Neural crest cell (in vitro differentiated cells): ENCODE data around the gene STMN3. TPM values are rescaled to one million over a fixed set of nuclear protein-coding genes. Genes with fewer than 3 reads are reported as not detected.
"Not testable (repeated sequence)": the region's sequence is repeated elsewhere in the genome, so short reads cannot be mapped to it uniquely, and the experiment has no call there.

ENCODE experiments used
- DNase-seq: peaks from one replicate; pipeline ENCODE4 v3.0.0; 2021; ENCODE audit warnings: low read depth, mixed read lengths, low spot score
- H3K27ac Mint-ChIP-seq: one replicate; pipeline ENCODE4 v1.8.0; 2021; ENCODE audit warnings: mild to moderate bottlenecking, mixed read lengths; ENCODE audit not compliant: unreplicated experiment
- H3K27me3 Mint-ChIP-seq: 2 replicates; pipeline ENCODE4 v1.8.0; 2021; ENCODE audit warnings: low read depth, mild to moderate bottlenecking, mixed read lengths
- H3K36me3 Mint-ChIP-seq: 2 replicates; pipeline ENCODE4 v1.8.0; 2021; ENCODE audit warnings: low read depth, mild to moderate bottlenecking, mixed read lengths
- H3K4me1 Mint-ChIP-seq: 2 replicates; pipeline ENCODE4 v1.8.0; 2021; ENCODE audit warnings: mixed read lengths
- H3K4me3 Mint-ChIP-seq: one replicate; pipeline ENCODE4 v1.8.0; 2021; ENCODE audit warnings: mild to moderate bottlenecking, mixed read lengths
- H3K9me3 Mint-ChIP-seq: 2 replicates; pipeline ENCODE4 v1.8.0; 2021; ENCODE audit warnings: mixed read lengths
- total RNA-seq: library from RNA; stranded (reverse); gene quantifications from 2 replicates; pipeline ENCODE4 v1.2.1, GENCODE V29; 2021
- TF ChIP-seq, protein P1 (sequence below): fragments of 200-600 bp; sonication (generic); conservative IDR thresholded peaks from 2 replicates; pipeline ENCODE4 v1.5.0; 2021; ENCODE audit warnings: antibody characterized with exemption, mild to moderate bottlenecking

Gene STMN3
- total RNA-seq, 1 donor from 2014 or later: 101 TPM

DNA sequence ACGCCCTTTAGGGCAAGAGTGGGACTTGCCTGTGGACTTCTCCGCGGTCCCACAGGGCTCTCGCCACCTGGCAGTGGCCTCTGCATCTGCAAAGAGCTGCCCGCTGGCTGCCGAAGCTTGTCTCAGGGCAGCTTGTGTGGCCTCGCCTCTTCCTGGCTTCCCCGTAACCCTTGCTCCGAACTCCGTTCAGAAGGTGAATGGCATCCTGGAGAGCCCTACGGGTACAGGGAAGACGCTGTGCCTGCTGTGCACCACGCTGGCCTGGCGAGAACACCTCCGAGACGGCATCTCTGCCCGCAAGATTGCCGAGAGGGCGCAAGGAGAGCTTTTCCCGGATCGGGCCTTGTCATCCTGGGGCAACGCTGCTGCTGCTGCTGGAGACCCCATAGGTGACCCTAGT, 7.9 kb upstream of the STMN3 start:
- Mint-ChIP-seq H3K4me1 (peaks cover 23% of the 10 kb centered on the region), H3K27me3 (no peaks in the 10 kb centered on the region), H3K27ac (no peak overlapping the region), H3K36me3 (no peaks in the 10 kb centered on the region), H3K4me3 (no peak overlapping the region), H3K9me3 (no peaks in the 10 kb centered on the region)
- TF ChIP-seq, protein P1, sequence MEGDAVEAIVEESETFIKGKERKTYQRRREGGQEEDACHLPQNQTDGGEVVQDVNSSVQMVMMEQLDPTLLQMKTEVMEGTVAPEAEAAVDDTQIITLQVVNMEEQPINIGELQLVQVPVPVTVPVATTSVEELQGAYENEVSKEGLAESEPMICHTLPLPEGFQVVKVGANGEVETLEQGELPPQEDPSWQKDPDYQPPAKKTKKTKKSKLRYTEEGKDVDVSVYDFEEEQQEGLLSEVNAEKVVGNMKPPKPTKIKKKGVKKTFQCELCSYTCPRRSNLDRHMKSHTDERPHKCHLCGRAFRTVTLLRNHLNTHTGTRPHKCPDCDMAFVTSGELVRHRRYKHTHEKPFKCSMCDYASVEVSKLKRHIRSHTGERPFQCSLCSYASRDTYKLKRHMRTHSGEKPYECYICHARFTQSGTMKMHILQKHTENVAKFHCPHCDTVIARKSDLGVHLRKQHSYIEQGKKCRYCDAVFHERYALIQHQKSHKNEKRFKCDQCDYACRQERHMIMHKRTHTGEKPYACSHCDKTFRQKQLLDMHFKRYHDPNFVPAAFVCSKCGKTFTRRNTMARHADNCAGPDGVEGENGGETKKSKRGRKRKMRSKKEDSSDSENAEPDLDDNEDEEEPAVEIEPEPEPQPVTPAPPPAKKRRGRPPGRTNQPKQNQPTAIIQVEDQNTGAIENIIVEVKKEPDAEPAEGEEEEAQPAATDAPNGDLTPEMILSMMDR: no peak
- no peak for DNase-seq

DNA sequence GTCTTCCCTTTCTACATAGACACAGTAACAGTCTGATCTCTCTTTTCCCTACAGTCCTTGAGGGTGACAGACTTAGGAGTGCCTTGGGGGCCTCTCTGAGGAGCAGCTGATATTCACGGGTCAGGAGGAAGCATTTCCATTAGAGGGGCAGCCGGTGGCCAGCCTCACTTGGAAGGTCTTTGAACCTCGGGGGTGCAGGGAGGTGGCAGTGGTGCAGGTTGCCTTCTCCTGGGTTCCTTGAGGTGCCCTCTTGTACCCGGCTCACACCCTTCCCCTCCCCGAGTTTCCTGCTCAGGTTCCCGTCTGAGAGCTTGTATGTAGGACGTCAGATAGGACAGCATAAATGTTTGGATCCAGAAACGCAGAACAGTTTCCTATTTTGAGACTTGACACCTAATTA, 7.4 kb upstream of the STMN3 start:
- Mint-ChIP-seq H3K4me3 (peak overlapping the region; percentile 96), H3K9me3 (no peaks in the 10 kb centered on the region), H3K27me3 (no peaks in the 10 kb centered on the region), H3K36me3 (no peaks in the 10 kb centered on the region), H3K4me1 (peaks cover 23% of the 10 kb centered on the region), H3K27ac (no peak overlapping the region)
- DNase-seq: no peak
- TF ChIP-seq, protein P1: no peak

DNA sequence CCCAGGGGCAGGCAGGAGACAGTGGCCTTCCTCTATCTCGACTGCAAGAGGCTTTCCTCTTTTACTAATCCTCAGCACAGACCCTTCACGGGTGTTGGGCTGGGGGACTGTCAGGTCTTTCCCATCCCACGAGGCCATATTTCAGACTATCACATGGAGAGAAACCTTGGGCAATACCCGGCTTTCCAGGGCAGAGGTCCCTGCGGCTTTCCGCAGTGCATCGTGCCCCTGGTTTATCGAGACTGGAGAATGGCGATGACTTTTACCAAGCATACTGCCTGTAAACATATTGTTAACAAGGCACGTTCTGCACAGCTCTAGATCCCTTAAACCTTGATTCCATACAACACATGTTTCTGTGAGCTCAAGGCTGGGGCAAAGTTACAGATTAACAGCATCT, 7.0 kb upstream of the STMN3 start:
- not testable (repeated sequence) for H3K27ac Mint-ChIP-seq, H3K27me3 Mint-ChIP-seq, H3K9me3 Mint-ChIP-seq, H3K36me3 Mint-ChIP-seq, DNase-seq
- Mint-ChIP-seq H3K4me1 (peaks cover 23% of the 10 kb centered on the region), H3K4me3 (peak overlapping the region; percentile 96)

DNA sequence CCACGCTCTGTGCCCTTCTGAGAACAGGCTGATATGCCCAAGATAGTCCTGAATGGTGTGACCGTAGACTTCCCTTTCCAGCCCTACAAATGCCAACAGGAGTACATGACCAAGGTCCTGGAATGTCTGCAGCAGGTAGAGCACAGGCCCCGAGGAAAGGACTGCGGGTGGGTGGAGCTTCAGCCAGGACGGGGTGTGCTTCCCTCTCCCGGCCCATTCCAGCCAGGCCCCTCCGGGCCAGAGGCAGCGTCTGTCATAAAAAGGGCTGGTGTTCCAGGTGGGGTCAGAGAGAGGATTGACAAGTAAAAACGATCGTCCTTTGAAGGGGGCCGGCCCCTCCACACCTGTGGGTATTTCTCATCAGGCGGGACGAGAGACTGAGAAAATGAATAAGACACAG, 6.1 kb upstream of the STMN3 start:
- Mint-ChIP-seq H3K4me1 (peaks cover 28% of the 10 kb centered on the region), H3K36me3 (no peaks in the 10 kb centered on the region), H3K9me3 (no peaks in the 10 kb centered on the region), H3K27ac (no peak overlapping the region), H3K4me3 (peak overlapping the region; percentile 96), H3K27me3 (no peaks in the 10 kb centered on the region)
- DNase-seq: no peak
- TF ChIP-seq, protein P1: no peak

DNA sequence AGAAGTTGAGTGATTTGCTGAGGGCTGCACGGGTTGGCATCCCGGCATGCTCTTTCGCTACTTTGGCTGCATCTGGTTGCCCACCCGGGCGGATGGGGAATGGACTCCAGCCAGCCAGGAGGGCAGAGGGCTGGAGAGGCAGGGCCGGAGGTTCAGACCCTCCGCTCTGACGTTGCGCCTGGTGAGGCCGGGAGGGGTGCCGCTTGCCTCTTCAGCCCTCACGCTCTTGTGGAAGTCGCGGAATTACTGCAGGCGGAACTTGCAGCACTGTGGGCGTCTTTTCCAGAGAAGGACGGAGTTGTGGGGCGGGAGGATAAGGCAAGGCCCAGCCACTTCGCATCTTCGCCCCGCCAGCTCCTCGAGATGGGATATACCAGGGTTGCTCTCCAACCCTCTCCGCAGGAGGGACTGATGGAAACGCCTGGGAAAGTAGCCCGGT, 5.5 kb upstream of the STMN3 start:
- H3K4me1 Mint-ChIP-seq: peaks cover 34% of the 10 kb centered on the region
- no peaks in the 10 kb centered on the region for H3K27me3 Mint-ChIP-seq
- TF ChIP-seq, protein P1: no peak
- peak overlapping the region; percentile 64 for H3K27ac Mint-ChIP-seq
- H3K9me3 Mint-ChIP-seq: no peaks in the 10 kb centered on the region
- peak overlapping the region; percentile 96 for H3K4me3 Mint-ChIP-seq
- H3K36me3 Mint-ChIP-seq: no peaks in the 10 kb centered on the region
- no peak for DNase-seq

DNA sequence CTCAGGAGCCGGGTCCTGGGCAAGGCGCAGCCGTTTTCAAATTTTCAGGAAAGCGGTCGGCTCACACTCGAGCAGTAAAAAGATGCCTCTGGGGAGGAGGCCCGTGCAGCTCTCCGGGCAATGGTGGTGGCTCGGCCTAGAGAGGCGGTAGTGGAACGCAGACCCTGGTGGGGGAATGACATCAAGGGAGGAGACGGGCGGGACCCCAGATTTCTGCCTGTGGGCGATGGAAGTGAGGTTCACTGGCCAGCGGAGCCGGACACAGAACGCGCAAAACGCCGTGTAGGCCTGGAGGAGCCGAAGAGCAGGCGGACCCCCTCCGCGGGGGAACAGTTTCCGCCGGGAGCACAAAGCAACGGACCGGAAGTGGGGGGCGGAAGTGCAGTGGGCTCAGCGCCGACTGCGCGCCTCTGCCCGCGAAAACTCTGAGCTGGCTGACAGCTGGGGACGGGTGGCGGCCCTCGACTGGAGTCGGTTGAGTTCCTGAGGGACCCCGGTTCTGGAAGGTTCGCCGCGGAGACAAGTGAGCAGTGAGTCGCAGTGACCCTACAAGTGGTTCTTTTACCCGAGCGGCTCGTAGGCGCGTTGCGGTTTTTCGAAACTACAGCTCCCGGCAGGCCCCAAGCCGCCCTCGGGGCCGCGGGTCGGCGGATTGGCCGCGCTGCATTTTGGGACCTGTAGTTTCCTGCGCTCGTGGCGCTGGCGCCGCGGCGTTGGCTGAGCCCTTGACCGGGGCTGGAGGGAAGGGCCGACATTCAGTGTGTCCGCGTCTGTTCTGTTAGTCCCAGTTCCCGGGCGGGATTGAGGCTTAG, 4.9 kb upstream of the STMN3 start, which contains the start of gene RTEL1:
Gene RTEL1, plus strand, starts transcription at position 376 of the 812 bp plus-strand sequence. CDS start 1,091 bp downstream, outside the sequence.
- TF ChIP-seq, protein P1: no peak
- DNase-seq: peak; percentile 90
- peak within 1 kb of the TSS; percentile 98 for H3K27ac Mint-ChIP-seq

More for the DNA sequence above, 4.9 kb upstream of the STMN3 start, which contains the start of gene RTEL1:
- Mint-ChIP-seq H3K27me3 (no peaks in the 10 kb centered on the region), H3K9me3 (no peaks in the 10 kb centered on the region), H3K4me3 (peak within 1 kb of the TSS; percentile 96), H3K4me1 (peaks cover 35% of the 10 kb centered on the region), H3K36me3 (no peaks in the 10 kb centered on the region)
